Measurements from ENCODE around the gene KCTD14. TPM values are rescaled to one million over a fixed set of nuclear protein-coding genes. Genes with fewer than 3 reads are reported as not detected.

KCTD14 gene
- total RNA-seq (2022; extraction: Qiagen RNA extraction): 1.4 to 2.1 TPM (median 1.6 TPM) in 5 replicates

DNA sequence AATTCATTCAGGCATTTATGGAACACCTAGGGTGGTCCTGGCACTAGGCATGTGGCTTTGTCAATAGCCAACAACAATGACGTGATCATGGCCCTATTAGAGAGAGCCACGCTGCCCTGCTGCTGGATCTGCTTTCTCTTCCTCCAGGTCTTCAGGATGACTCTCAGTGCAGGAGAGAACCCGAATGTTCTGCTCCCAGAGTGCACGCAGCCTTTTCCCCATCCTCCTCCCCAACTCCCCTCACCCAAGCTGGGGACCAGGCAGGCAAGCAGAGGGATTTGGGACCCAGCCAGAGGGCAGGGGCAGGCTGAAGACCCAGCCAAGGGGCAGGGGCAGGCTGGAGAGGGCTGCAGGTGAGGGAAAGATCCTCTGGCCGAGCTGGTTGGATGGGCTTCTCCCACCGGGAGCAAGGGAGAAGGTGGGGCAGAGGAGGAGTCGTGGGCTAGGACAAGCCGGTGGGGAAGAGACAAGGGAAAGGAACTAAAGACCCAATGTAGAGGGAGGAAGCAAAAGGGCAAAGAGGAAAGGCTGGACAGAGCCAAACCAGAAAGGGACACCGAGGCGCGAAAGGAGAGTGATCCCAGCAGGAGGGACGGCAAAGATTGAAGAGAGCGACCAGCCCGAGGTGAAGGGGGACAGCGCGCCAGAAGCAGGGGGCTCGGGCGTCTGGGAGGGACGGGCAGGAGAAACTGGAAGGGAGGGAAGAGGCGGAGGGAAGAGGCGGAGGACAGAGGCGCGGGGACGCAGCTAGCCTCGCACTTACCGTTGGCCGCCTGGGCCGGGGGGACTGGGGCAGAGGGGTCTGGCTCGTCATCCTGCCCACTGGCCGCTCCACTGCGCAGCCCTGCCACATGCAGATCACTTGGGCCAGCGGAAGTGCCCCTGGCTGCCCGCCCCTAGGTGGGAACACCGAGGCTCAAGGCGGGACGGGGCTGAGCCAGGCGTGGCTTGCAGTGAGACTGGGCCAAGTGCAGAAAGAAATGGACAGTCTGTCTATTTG lies at the start of gene KCTD14:
Gene KCTD14 (minus strand): TSS at position 880 of the 1,000 bp plus-strand sequence. CDS start 27 bp downstream, at position 853.

GRCh38 chr11:78063440-78064181 lies 40.5 kb upstream of the KCTD14 start, which contains the start of gene THRSP:
Gene THRSP (plus strand): TSS chr11:78063861. CDS start chr11:78063882, 21 bp downstream.

DNA sequence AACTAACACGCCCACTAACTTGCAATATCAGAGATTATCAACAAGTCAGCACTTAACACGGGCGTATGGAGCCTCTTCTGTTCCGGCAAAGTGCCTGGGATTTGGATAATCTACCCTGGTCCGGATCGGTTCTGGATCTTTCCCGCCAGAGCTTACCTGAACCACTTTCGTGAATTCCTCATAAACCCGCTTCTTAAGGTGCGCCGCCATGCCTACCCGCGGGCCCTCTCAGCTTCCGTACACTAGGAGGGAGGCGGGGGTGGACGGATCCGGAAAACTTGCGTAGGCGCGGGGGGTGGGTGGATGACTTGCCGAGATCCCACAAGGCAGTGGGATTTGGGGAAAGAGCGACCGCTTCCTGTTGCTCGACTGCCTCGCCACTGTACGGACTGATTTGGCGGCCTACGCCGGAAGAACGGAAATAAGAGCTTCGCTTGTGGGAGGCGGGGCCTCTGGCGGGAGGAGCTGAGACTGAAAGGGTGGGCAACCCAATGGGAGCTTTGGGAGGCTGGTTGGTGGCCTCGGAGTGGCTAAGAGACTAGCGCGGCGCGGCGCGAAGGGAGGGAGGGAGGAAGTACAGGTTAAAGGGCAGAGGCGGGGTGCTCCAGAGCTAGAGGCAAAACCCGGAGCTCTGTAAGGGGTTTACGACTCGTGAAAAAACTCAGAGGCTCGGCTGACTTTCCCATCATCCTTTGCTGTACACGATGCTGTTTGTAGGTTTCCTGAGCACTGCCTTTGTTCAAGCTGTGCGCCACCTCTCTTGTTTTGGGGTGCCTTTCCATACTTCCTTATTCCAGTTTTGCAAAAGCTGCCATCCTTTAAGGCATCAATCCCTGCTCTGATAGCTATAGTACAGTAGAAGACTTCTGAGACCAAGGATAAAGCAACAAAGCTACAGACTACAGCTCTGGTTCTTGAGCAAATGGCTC lies 28.4 kb downstream of the KCTD14 start, which contains the start of gene INTS4:
Gene INTS4 (minus strand): TSS at position 235 of the 929 bp plus-strand sequence. CDS start 25 bp downstream, at position 210.

Other genes starting within 250 kb of the KCTD14 start
- 12.4 to 19.7 TPM (median 16.9 TPM) in 5 replicates for gene RSF1, start 202.6 kb downstream of the KCTD14 start, total RNA-seq (2022; extraction: Qiagen RNA extraction)
- gene AAMDC, start 202.1 kb downstream of the KCTD14 start, total RNA-seq (2022; extraction: Qiagen RNA extraction): 23.6 to 40.2 TPM (median 26.1 TPM) in 5 replicates
- gene INTS4, start 28.6 kb downstream of the KCTD14 start, total RNA-seq (2022; extraction: Qiagen RNA extraction): 15.0 to 21.8 TPM (median 19.2 TPM) in 5 replicates
- gene THRSP, start 40.6 kb upstream of the KCTD14 start, total RNA-seq (2022; extraction: Qiagen RNA extraction): not detected in 5 replicates
- gene NDUFC2, start 56.6 kb upstream of the KCTD14 start, total RNA-seq (2022; extraction: Qiagen RNA extraction): 244 to 268 TPM (median 248 TPM) in 5 replicates
- gene ALG8, start 116.3 kb upstream of the KCTD14 start, total RNA-seq (2022; extraction: Qiagen RNA extraction): 54.0 to 65.6 TPM (median 63.0 TPM) in 5 replicates
- 7.2 to 8.8 TPM (median 7.7 TPM) in 5 replicates for gene KCTD21, start 165.3 kb upstream of the KCTD14 start, total RNA-seq (2022; extraction: Qiagen RNA extraction)
- gene USP35, start 165.6 kb upstream of the KCTD14 start, total RNA-seq (2022; extraction: Qiagen RNA extraction): 6.7 to 9.2 TPM (median 8.3 TPM) in 5 replicates